ENCODE measurements around the gene AGAP1.

GRCh38 chr2:235570256-235570655, 76.4 kb downstream of the AGAP1 start:
- TF ChIP-seq POLR2A (IDR thresholded peaks at IDR 0.05; ENCODE audit: low read depth, low read length) (no peak), POLR2AphosphoS5 (IDR thresholded peaks at IDR 0.05; ENCODE audit: low read depth, low read length) (no peak), TAF1 (IDR thresholded peaks at IDR 0.05; ENCODE audit: low read depth, low read length) (no peak), POU2F2 (IDR thresholded peaks at IDR 0.05; ENCODE audit: low read depth, low read length) (no peak)
